SK-N-SH (cell line): ENCODE results near the gene FAIM2. TPM values are rescaled to one million over a fixed set of nuclear protein-coding genes. Genes with fewer than 3 reads are reported as not detected.

ENCODE experiments used
- CTCF ChIA-PET: fragments of 300-600, 350-600 bp; formaldehyde crosslinking; extraction: SDS; loops from one replicate; lab custom pipeline; 2021; lab: Yijun Ruan, JAX
- POLR2A ChIA-PET: fragments of 350-600 bp; sonication (Branson Sonifier 250); formaldehyde crosslinking; extraction: SDS; loops from one replicate; lab custom pipeline; 2020; ENCODE audit warnings: antibody characterized with exemption, inconsistent platforms; lab: Yijun Ruan, JAX
- DNase-seq: peaks from one replicate; pipeline ENCODE4 v3.0.0; 2012
- H2AFZ ChIP-seq: fragments of 200-600 bp; sonication (generic); 2 replicates; pipeline ENCODE4 v1.8.1; 2016; ENCODE audit warnings: antibody characterized with exemption, mild to moderate bottlenecking, low read depth
- H3F3A ChIP-seq: fragments of 200-600 bp; sonication (generic); replicated peaks from 2 replicates; pipeline ENCODE3; 2016; ENCODE audit warnings: antibody characterized with exemption, mild to moderate bottlenecking; ENCODE audit not compliant: insufficient read depth
- H3K27ac ChIP-seq, 2 experiments: fragments of 200-500 bp in 1 of 2; fragments of 200-600 bp in 1 of 2; sonication (Bioruptor generic) in 1 of 2; sonication (generic), shearing (Covaris generic) in 1 of 2; 2 replicates each; pipeline versions ENCODE4 v1.5.1 to v1.6.1; 2014 to 2016; ENCODE audit warnings: low read depth in 2 of 2, inconsistent platforms in 1 of 2, low read length in 1 of 2, mild to moderate bottlenecking in 1 of 2, mixed read lengths in 1 of 2
- H3K27me3 ChIP-seq: fragments of 200-600 bp; sonication (generic), shearing (Covaris generic); 2 replicates; pipeline ENCODE4 v1.6.1; 2016; ENCODE audit warnings: mixed run types; ENCODE audit not compliant: insufficient read depth
- H3K36me3 ChIP-seq, 2 experiments: fragments of 200-500 bp in 1 of 2; fragments of 200-600 bp in 1 of 2; sonication (Bioruptor generic) in 1 of 2; sonication (generic) in 1 of 2; replicated peaks in 1 of 2; 2 replicates each; pipeline versions ENCODE3 to v1.5.1; 2014 to 2016; ENCODE audit warnings: low read length in 1 of 2, mild to moderate bottlenecking in 1 of 2; ENCODE audit not compliant: insufficient read depth in 2 of 2, control insufficient read depth in 1 of 2
- H3K4me1 ChIP-seq, 2 experiments: fragments of 200-500 bp in 1 of 2; fragments of 200-600 bp in 1 of 2; sonication (Bioruptor generic) in 1 of 2; sonication (generic), shearing (Covaris generic) in 1 of 2; 2 replicates each; pipeline versions ENCODE4 v1.5.1 to v1.6.1; 2014 to 2016; ENCODE audit warnings: low read depth in 1 of 2, low read length in 1 of 2, mixed run types in 1 of 2; ENCODE audit not compliant: insufficient read depth in 2 of 2, control insufficient read depth in 1 of 2
- H3K4me2 ChIP-seq: fragments of 200-600 bp; sonication (generic), shearing (Covaris generic); 2 replicates; pipeline ENCODE4 v1.6.1; 2017; ENCODE audit warnings: mixed run types
- H3K4me3 ChIP-seq, 2 experiments: fragments of 200-500 bp in 1 of 2; fragments of 200-600 bp in 1 of 2; sonication (Bioruptor generic) in 1 of 2; sonication (generic), shearing (Covaris generic) in 1 of 2; 2 replicates each; pipeline versions ENCODE4 v1.5.1 to v1.8.1; 2014 to 2016; ENCODE audit warnings: low read depth in 2 of 2, inconsistent platforms in 1 of 2, low read length in 1 of 2, mild to moderate bottlenecking in 1 of 2, mixed read lengths in 1 of 2, moderate library complexity in 1 of 2
- H3K79me2 ChIP-seq: fragments of 200-600 bp; sonication (generic); 2 replicates; pipeline ENCODE4 v1.8.1; 2017; ENCODE audit warnings: mild to moderate bottlenecking; ENCODE audit not compliant: insufficient read depth
- H3K9ac ChIP-seq: fragments of 200-600 bp; sonication (generic); 2 replicates; pipeline ENCODE4 v1.6.1; 2017; ENCODE audit warnings: mixed run types
- H3K9me2 ChIP-seq: fragments of 200-600 bp; sonication (generic); 2 replicates; pipeline ENCODE4 v1.6.1; 2017; ENCODE audit warnings: mixed run types
- H3K9me3 ChIP-seq: fragments of 200-600 bp; sonication (generic); 2 replicates; pipeline ENCODE4 v1.6.1; 2017; ENCODE audit warnings: mixed run types, mild to moderate bottlenecking, moderate library complexity
- H4K20me1 ChIP-seq: fragments of 200-600 bp; sonication (generic); 2 replicates; pipeline ENCODE4 v1.6.1; 2017; ENCODE audit warnings: mild to moderate bottlenecking, mixed run types; ENCODE audit not compliant: insufficient read depth
- CTCF ChIP-seq: fragments of 200-600 bp; sonication (generic); IDR thresholded peaks from 2 replicates; pipeline ENCODE4 v1.6.1; 2017; ENCODE audit warnings: antibody characterized with exemption, mild to moderate bottlenecking, moderate library complexity
- FOSL2 ChIP-seq: IDR thresholded peaks from 2 replicates; pipeline ENCODE4 v1.4.0; 2012; ENCODE audit warnings: low read depth, mild to moderate bottlenecking, moderate library complexity, borderline replicate concordance
- GABPA ChIP-seq: IDR thresholded peaks from 2 replicates; pipeline ENCODE4 v1.4.0; 2012; ENCODE audit warnings: low read depth, mild to moderate bottlenecking
- GATA2 ChIP-seq: sonication (generic); formaldehyde crosslinking; IDR thresholded peaks from 2 replicates; pipeline ENCODE4 v1.5.0; 2020; ENCODE audit warnings: mild to moderate bottlenecking, missing genetic modification reagents
- IRF3 ChIP-seq: fragments of 150-350 bp; IDR thresholded peaks from 2 replicates; pipeline ENCODE4 v1.6.1; 2016; ENCODE audit warnings: mild to moderate bottlenecking, low read depth, low read length
- MAX ChIP-seq: IDR thresholded peaks from 2 replicates; pipeline ENCODE4 v1.4.0; 2012; ENCODE audit warnings: low read depth
- MXI1 ChIP-seq: IDR thresholded peaks from 2 replicates; pipeline ENCODE4 v1.6.1; 2012; ENCODE audit warnings: mild to moderate bottlenecking, low read depth, low read length, improper control_type of control experiment
- NFIC ChIP-seq: IDR thresholded peaks from 2 replicates; pipeline ENCODE4 v1.4.0; 2012; ENCODE audit warnings: borderline replicate concordance
- PBX3 ChIP-seq: IDR thresholded peaks from 2 replicates; pipeline ENCODE4; 2012
- RAD21 ChIP-seq: IDR thresholded peaks from 2 replicates; pipeline ENCODE4 v1.6.1; 2012; ENCODE audit warnings: mild to moderate bottlenecking, low read length
- RFX5 ChIP-seq: IDR thresholded peaks from 2 replicates; pipeline ENCODE4 v1.6.1; 2012; ENCODE audit warnings: mild to moderate bottlenecking, improper control_type of control experiment, low read length
- SMC3 ChIP-seq: IDR thresholded peaks from 2 replicates; pipeline ENCODE4 v1.6.1; 2012; ENCODE audit warnings: low read depth, low read length, improper control_type of control experiment
- YY1 ChIP-seq: IDR thresholded peaks from 2 replicates; pipeline ENCODE4 v1.4.0; 2012; ENCODE audit warnings: low read depth, mild to moderate bottlenecking
- ZBTB33 ChIP-seq: IDR thresholded peaks from 2 replicates; pipeline ENCODE4 v1.4.0; 2012; ENCODE audit warnings: low read depth, borderline replicate concordance
- WGBS: methylation state at CpG from one replicate; pipeline ENCODE4 v1.1.6; 2017; ENCODE audit warnings: low lambda C conversion rate; 5-methylcytosine and 5-hydroxymethylcytosine counted together
- polyA plus RNA-seq, 3 experiments: library from polyadenylated mRNA; depleted of rRNA; stranded (reverse); fragments of >200 nt; gene quantifications; 2 replicates each; pipeline ENCODE4 v1.2.3, GENCODE V29; 2012

The FAIM2 gene
- polyA plus RNA-seq, 1 of the 3 experiments (the other 2 are of a cell fraction) = 11.3 TPM

GRCh38 chr12:49842519-49843352 is 61.0 kb downstream of the FAIM2 start, which contains the start of gene BCDIN3D (continued):
- TF ChIP-seq ZBTB33 = peak; percentile 56; the same call in 1 of the 2 replicates
- no peak for TF ChIP-seq NFIC
- peak; percentile 92 for TF ChIP-seq MAX
- TF ChIP-seq GATA2 (CRISPR knock-in tag) = no peak
- TF ChIP-seq GABPA = peak; percentile 88
- TF ChIP-seq SMC3 = no peak
- TF ChIP-seq RFX5 = no peak
- peak; percentile 75 for TF ChIP-seq MXI1
- TF ChIP-seq IRF3 = no peak
- peak; percentile 93 for TF ChIP-seq YY1
- TF ChIP-seq PBX3 = peak; percentile 89
- TF ChIP-seq, all 33 proteins: peak for 15

GRCh38 chr12:49838973-49839633 is 64.6 kb downstream of the FAIM2 start:
- peaks cover 15% of the 10 kb centered on the region; the same call in 1 of the 2 replicates for H3K79me2 ChIP-seq
- no peak overlapping the region for H3K9ac ChIP-seq
- no peaks in the 10 kb centered on the region for H3K27me3 ChIP-seq
- no peaks in the 10 kb centered on the region for H3K9me2 ChIP-seq
- WGBS = 66% methylated on average over 3 of the region's 3 CpGs
- no peak overlapping the region for H3K4me3 ChIP-seq
- DNase-seq = peak; percentile 65
- TF ChIP-seq RAD21 (peak; percentile 88), PBX3 (peak; percentile 65), SMC3 (peak; percentile 71), FOSL2 (no peak), CTCF (peak; percentile 82)
- H4K20me1 ChIP-seq = no peaks in the 10 kb centered on the region
- no peaks in the 10 kb centered on the region for H3K9me3 ChIP-seq
- peaks cover 11 to 18% of the 10 kb centered on the region in 2 experiments; a peak in 3 of 4 replicates for H3K4me1 ChIP-seq
- CTCF ChIA-PET = interaction anchor here (0.6 to 5.4 kb wide), 38 partner anchors 8 to 257 kb away, joined by 3 to 59 read pairs (median 5); partner anchors contain the start of genes NCKAP5L and TMBIM6
- no peak overlapping the region for H3K27ac ChIP-seq
- POLR2A ChIA-PET = interaction anchor here (0.5 to 2.1 kb wide), 3 partner anchors 12 to 68 kb away, joined by 3 to 9 read pairs (median 3); partner anchors contain the start of gene NCKAP5L
- H3K36me3 ChIP-seq = peaks cover 0 to 9% of the 10 kb centered on the region in 2 experiments
- H2AFZ ChIP-seq = no peak overlapping the region
- H3K4me2 ChIP-seq = no peak overlapping the region
- peaks cover 28% of the 10 kb centered on the region for H3F3A ChIP-seq
